Lung (tissue), 12 donors: Measurements from ENCODE around the gene TNNT3. TPM values are rescaled to one million over a fixed set of nuclear protein-coding genes. Genes with fewer than 3 reads are reported as not detected.

ENCODE experiments used
- ATAC-seq: fragments of 200-7000 bp; cut with Tn5 transposase; one replicate; pipeline ENCODE4 v1.9.1; 2020; ENCODE audit warnings: moderate number of reproducible peaks; ENCODE audit not compliant: insufficient read depth, low FRiP score
- DNase-seq, 3 donors: peaks; one replicate each; pipeline ENCODE4 v3.0.0-alpha.2; 2013 to 2017
- H3K27ac ChIP-seq, 2 donors: one replicate each; pipeline ENCODE4 v1.5.1; 2013; ENCODE audit warnings: mild to moderate bottlenecking in 2 of 2, moderate library complexity in 2 of 2, control low read depth in 1 of 2, inconsistent platforms in 1 of 2, low read depth in 1 of 2, low read length in 1 of 2
- H3K27me3 ChIP-seq, 3 donors: one replicate each; pipeline ENCODE4 v1.5.1; 2013; ENCODE audit warnings: low read length in 2 of 3; ENCODE audit not compliant: control insufficient read depth in 3 of 3, insufficient read depth in 3 of 3
- H3K36me3 ChIP-seq, 4 donors: one replicate each; pipeline ENCODE4 v1.5.1; 2013; ENCODE audit warnings: low read length in 4 of 4, mild to moderate bottlenecking in 1 of 4, moderate library complexity in 1 of 4; ENCODE audit not compliant: control insufficient read depth in 4 of 4, insufficient read depth in 4 of 4
- H3K4me1 ChIP-seq, 5 donors: one replicate each; pipeline ENCODE4 v1.5.1; 2013; ENCODE audit warnings: low read length in 5 of 5, mild to moderate bottlenecking in 2 of 5, moderate library complexity in 1 of 5; ENCODE audit not compliant: control insufficient read depth in 5 of 5, insufficient read depth in 5 of 5
- H3K4me3 ChIP-seq: one replicate; pipeline ENCODE4 v1.5.1; 2013; ENCODE audit warnings: mild to moderate bottlenecking, control low read depth, moderate library complexity
- H3K9ac ChIP-seq, 2 donors: one replicate each; pipeline ENCODE4 v1.5.1; 2013; ENCODE audit warnings: low read length in 2 of 2, control low read depth in 1 of 2; ENCODE audit not compliant: insufficient read depth in 1 of 2
- H3K9me3 ChIP-seq, 4 donors: one replicate each; pipeline ENCODE4 v1.5.1; 2013; ENCODE audit warnings: low read length in 3 of 4, mild to moderate bottlenecking in 1 of 4, moderate library complexity in 1 of 4; ENCODE audit not compliant: control insufficient read depth in 4 of 4, insufficient read depth in 3 of 4
- WGBS, 2 donors: extraction: QIAGEN DNeasy Blood & Tissue Kit; methylation state at CpG; one replicate each; pipeline ENCODE4 v1.1.7; 2013; 5-methylcytosine and 5-hydroxymethylcytosine counted together
- polyA plus RNA-seq, 2 donors: library from polyadenylated mRNA; stranded (reverse); fragments of 200-250 nt; gene quantifications; one replicate each; pipeline ENCODE4 v1.2.1, GENCODE V29; 2013
- total RNA-seq, 2 donors: library from RNA; depleted of rRNA in 1 of 2; stranded (reverse); fragments of >200 nt in 1 of 2; gene quantifications; one replicate each; pipeline ENCODE4 v1.2.1, GENCODE V29; 2014 to 2021
- TF ChIP-seq, protein P1 (sequence below): IDR thresholded peaks from 2 replicates; pipeline ENCODE4 v1.5.1; 2012; ENCODE audit warnings: mild to moderate bottlenecking; ENCODE audit errors: control extremely low read depth, extremely low read depth
- donor health status: control.
- donor health status: control.
- donor health status: Bipolar disorder and iron deficiency.
- donor health status: healthy.
- donor health status: DM: yes; HTN: yes; CAD: no.

The TNNT3 gene
- total and polyA plus RNA-seq, 4 donors, result 1.6 to 8.0 (median 5.1) TPM

DNA sequence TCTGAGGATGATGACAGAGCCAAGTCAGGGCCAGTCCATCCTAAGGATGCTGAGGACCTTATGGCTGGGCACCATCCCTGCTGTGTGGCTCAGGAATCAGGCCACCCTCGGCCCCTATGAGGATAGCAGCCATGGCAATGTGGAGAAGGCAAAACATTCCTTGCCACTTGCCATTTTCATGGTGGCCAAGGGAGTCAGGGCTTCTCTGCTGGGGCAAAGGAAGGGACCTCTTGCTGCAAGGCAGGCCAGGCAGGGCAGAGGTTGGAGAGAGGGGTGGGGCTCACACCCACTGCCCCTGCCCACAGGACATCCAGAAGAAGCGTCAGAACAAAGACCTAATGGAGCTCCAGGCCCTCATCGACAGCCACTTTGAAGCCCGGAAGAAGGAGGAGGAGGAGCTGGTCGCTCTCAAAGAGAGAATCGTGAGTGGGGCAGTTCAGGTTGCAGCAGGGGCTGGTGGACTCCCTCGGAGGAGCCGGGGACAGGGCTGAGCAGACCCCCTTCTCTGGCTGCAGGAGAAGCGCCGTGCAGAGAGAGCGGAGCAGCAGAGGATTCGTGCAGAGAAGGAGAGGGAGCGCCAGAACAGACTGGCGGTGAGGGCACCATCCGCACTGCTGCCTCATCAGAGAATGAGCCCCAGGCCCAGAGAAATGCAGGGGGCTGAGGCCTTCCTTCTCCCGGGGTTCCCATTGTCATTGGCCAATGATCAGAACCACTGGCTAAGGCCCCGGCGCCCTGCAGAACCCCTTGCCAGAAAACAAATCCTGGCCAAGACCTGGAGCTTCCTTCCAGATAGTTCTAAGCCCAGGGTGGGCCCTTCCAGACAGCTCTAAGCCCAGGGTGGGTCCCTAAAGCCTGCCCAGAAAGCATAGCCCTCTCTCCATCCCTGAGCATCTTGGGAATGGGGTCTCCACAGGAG lies 14.2 kb downstream of the TNNT3 start:
- Histone ChIP-seq H3K27me3 (peaks cover 0 to 2% (median 0%) of the 10 kb centered on the region in 3 donors), H3K4me1 (peaks cover 0 to 14% (median 3%) of the 10 kb centered on the region in 5 donors), H3K9me3 (peaks cover 0 to 2% (median 0%) of the 10 kb centered on the region in 4 donors), H3K27ac (no peak overlapping the region), H3K9ac (no peak overlapping the region), H3K4me3 (no peak overlapping the region), H3K36me3 (no peaks in the 10 kb centered on the region)
- no peak for ATAC-seq
- 84 to 90% methylated on average over 17 to 18 of the region's 18 CpGs for WGBS, 2 donors
- TF ChIP-seq, protein P1, sequence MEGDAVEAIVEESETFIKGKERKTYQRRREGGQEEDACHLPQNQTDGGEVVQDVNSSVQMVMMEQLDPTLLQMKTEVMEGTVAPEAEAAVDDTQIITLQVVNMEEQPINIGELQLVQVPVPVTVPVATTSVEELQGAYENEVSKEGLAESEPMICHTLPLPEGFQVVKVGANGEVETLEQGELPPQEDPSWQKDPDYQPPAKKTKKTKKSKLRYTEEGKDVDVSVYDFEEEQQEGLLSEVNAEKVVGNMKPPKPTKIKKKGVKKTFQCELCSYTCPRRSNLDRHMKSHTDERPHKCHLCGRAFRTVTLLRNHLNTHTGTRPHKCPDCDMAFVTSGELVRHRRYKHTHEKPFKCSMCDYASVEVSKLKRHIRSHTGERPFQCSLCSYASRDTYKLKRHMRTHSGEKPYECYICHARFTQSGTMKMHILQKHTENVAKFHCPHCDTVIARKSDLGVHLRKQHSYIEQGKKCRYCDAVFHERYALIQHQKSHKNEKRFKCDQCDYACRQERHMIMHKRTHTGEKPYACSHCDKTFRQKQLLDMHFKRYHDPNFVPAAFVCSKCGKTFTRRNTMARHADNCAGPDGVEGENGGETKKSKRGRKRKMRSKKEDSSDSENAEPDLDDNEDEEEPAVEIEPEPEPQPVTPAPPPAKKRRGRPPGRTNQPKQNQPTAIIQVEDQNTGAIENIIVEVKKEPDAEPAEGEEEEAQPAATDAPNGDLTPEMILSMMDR, result no peak
- DNase-seq, result no peak

- WGBS, 2 donors, result 78 to 80% methylated on average over 24 of the region's 24 CpGs
- Histone ChIP-seq H3K4me1 (peaks cover 0 to 19% (median 5%) of the 10 kb centered on the region in 5 donors), H3K4me3 (no peak overlapping the region), H3K27me3 (peaks cover 0 to 3% (median 0%) of the 10 kb centered on the region in 3 donors), H3K27ac (no peak overlapping the region), H3K9ac (no peak overlapping the region), H3K36me3 (no peaks in the 10 kb centered on the region), H3K9me3 (peaks cover 0 to 2% (median 0%) of the 10 kb centered on the region in 4 donors)
- TF ChIP-seq, protein P1, result no peak
- no peak for ATAC-seq
- DNase-seq, result no peak
These were observed 15.0 kb downstream of the TNNT3 start for GRCh38 chr11:1934335-1935155.

DNA sequence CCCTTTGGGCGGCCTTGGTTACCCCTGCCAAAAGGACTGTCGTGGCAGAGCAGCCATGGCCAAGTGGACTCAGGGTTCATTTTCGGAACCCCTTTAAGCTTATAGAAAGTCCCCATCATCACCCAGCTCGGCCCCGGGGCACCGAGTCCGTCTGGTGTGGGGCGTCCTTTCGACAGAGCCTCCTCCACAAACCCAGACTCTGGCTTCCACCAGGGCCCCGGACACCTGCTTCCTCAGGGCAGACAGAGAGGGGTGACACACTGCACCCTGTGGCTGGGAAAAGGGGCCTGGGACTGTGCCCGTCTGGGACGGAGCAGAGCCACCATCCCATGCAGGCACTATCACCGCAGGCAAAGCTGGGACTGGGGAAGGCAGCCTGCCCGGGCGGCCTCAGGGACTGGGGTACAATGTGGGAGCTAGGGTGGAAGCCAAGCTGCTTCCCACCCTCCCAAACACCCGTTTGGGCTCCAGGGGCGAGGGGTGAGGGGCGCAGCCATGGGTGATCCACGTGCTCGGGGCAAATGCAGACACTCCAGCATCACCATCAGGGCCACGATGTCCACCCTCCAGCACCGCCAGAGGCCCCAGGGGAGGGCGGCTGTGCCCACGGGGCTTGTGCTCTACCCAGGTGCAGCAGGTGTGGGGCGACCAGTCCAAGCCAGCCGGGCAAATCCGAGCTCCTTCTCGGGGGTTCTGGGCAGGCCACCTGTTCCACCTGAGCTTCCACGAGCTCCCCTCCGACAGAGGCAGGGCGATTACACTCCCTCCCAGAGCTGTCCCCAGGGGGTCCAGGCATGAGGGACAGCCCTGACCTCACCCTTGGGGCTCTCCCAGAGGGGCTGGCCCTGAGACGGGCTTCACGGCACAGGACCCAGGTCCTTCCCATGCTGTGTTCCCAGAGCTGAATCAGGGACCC lies 15.9 kb downstream of the TNNT3 start:
- ATAC-seq, result no peak
- Histone ChIP-seq H3K9ac (no peak overlapping the region), H3K36me3 (no peaks in the 10 kb centered on the region), H3K27me3 (peaks cover 0 to 3% (median 0%) of the 10 kb centered on the region in 3 donors), H3K4me1 (peaks cover 0 to 19% (median 7%) of the 10 kb centered on the region in 5 donors), H3K27ac (no peak overlapping the region), H3K9me3 (peaks cover 0 to 2% (median 0%) of the 10 kb centered on the region in 4 donors), H3K4me3 (no peak overlapping the region)
- WGBS, 2 donors, result 86 to 91% methylated on average over 33 of the region's 33 CpGs
- no peak for DNase-seq
- TF ChIP-seq, protein P1, result no peak
